DMS79 treated with DMSO at 0.1 percent for 48 hours (cell line): ENCODE data around the gene HMX1.

Experiments
- DNase-seq: peaks from one replicate; lab custom pipeline; 2025; lab: John Stamatoyannopoulos, UW

The HMX1 gene

GRCh38 chr4:8818063-8818881, 53.4 kb downstream of the HMX1 start:
- no peak for DNase-seq

- no peak for DNase-seq
These were observed 53.9 kb downstream of the HMX1 start for GRCh38 chr4:8817813-8818062.

GRCh38 chr4:8817096-8817812, 54.4 kb downstream of the HMX1 start:
- DNase-seq: no peak
